ENCODE measurements around the gene MYL12A. TPM values are rescaled to one million over a fixed set of nuclear protein-coding genes. Genes with fewer than 3 reads are reported as not detected.
A peak's percentile ranks its signal among the peaks of the same experiment; 100 is the strongest.

The MYL12A gene
- total and polyA plus RNA-seq, 2 of the 4 experiments (the other 2 are of a cell fraction) = 549 to 580 TPM

DNA sequence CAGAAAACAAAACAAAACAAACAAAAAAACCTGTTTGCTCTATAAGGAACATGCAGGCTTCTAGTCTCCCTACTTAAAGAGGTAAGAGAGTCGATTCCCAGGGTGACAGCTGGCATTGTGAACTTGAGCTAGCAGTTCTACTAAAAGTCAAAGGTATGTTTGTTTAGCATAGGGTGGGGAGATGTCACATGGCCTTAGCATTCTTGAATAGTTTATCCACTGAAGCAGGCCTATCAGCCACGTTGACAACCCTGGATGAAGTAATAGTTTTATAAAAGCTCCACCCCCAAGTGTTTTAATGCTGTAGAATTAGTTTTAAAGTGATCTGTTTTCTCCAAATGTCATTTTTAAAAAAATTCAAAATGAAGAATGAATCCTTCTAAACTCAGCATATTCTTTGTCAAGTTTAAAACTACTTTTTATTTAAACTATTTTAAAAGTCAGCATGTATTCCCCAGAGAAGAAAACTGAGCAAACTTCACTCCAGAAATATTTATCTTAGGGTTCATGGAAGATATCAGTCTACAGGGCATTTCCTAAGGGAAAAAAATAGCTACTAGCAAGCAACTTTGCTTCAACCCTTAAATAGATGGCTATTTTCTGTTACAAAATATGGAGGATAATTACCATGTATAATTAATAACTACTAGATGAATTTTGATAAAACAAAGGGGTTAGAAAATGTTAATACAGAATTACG lies 29.5 kb upstream of the MYL12A start:
- dilution Hi-C loops (cut with HindIII; ENCODE audit: low sequenced_read_pairs, unreplicated experiment) = no loop called here
- ChIA-PET CTCF (interaction anchor here (1.3 kb wide), 1 partner anchor 9 kb away, joined by 4 read pairs; no protein-coding TSS in a partner anchor), POLR2A (ENCODE audit: unreplicated experiment) (no interaction called here)
- Histone ChIP-seq H3K4ac (ENCODE audit: low read depth, low read length) (no peak overlapping the region), H3K9ac (ENCODE audit: low read depth, low read length) (no peak overlapping the region), H3K79me1 (ENCODE audit: low read depth in 1 of 2, low read length in 2 of 2) (no peaks in the 10 kb centered on the region), H3K36me3 (ENCODE audit: control insufficient read depth, insufficient read depth, low read length) (no peaks in the 10 kb centered on the region), H3K56ac (ENCODE audit: extremely low read depth, insufficient read depth, low read length) (no peak overlapping the region), H3K27me3 (ENCODE audit: control insufficient read depth, insufficient read depth, low read length) (peaks cover 8% of the 10 kb centered on the region), H3K27ac (ENCODE audit: insufficient read depth, low read length) (no peak overlapping the region), H2AK5ac (ENCODE audit: low read depth, low read length) (no peak overlapping the region), H2BK20ac (ENCODE audit: low read depth, low read length) (no peak overlapping the region), H4K5ac (ENCODE audit: low read depth, low read length) (no peak overlapping the region), H2AFZ (replicated peaks; ENCODE audit: low read length, poor library complexity) (no peak overlapping the region), H3K9me1 (ENCODE audit: insufficient read depth, low read length) (no peaks in the 10 kb centered on the region), H3K4me2 (ENCODE audit: low read depth, low read length) (no peak overlapping the region), H4K91ac (ENCODE audit: insufficient read depth, low read depth, low read length) (no peak overlapping the region), H2BK15ac (ENCODE audit: low read depth, low read length) (no peak overlapping the region), H3K9me3 (ENCODE audit: control insufficient read depth, insufficient read depth, low read length) (no peaks in the 10 kb centered on the region), H3K23ac (ENCODE audit: low read depth, low read length) (no peak overlapping the region), H3K4me1 (ENCODE audit: control insufficient read depth, insufficient read depth, low read length) (no peaks in the 10 kb centered on the region), H2AK9ac (replicated peaks; ENCODE audit: low read depth, low read length, poor library complexity) (no peak overlapping the region), H3K4me3 (ENCODE audit: insufficient read depth, low read depth, low read length) (no peak overlapping the region), H3K14ac (replicated peaks; ENCODE audit: low read depth, low read length) (no peak overlapping the region), H4K20me1 (ENCODE audit: insufficient read depth, low read length) (no peaks in the 10 kb centered on the region), H2BK120ac (ENCODE audit: low read depth, low read length) (no peak overlapping the region), H2BK5ac (ENCODE audit: low read depth, low read length, poor library complexity, severe bottlenecking) (no peak overlapping the region), H3K18ac (ENCODE audit: low read depth, low read length) (no peak overlapping the region), H4K8ac (ENCODE audit: low read depth in 2 of 2, low read length in 2 of 2) (no peak overlapping the region)
- ATAC-seq (ENCODE audit: low read depth) (peak; percentile 49), DNase-seq (no peak)
- BruUV-seq (replicated peaks) = no TSS peak
- TF ChIP-seq MAFK (IDR thresholded peaks at IDR 0.05; ENCODE audit: low read depth, low read length) = no peak
- no peak for TF ChIP-seq SMC3 (IDR thresholded peaks at IDR 0.05; ENCODE audit: low read depth, low read length)
- TF ChIP-seq POLR2A (IDR thresholded peaks at IDR 0.05; ENCODE audit: low read depth, low read length) = no peak
- no peak for TF ChIP-seq CEBPB (IDR thresholded peaks at IDR 0.05; ENCODE audit: low read depth, low read length)
- no peak for TF ChIP-seq RCOR1 (IDR thresholded peaks at IDR 0.05; ENCODE audit: insufficient replicate concordance, low read length)
- no peak for TF ChIP-seq USF2 (IDR thresholded peaks at IDR 0.05; ENCODE audit: low read depth, low read length)
- no peak for TF ChIP-seq MXI1 (IDR thresholded peaks at IDR 0.05; ENCODE audit: borderline replicate concordance, low read depth, low read length)
- intact Hi-C loops (cut with micrococcal nuclease) = no loop called here
- in situ Hi-C loops (cut with MboI; ENCODE audit: low sequenced_read_pairs) = no loop called here
- WGBS, 2 experiments (ENCODE audit: extremely low coverage in 2 of 2, insufficient read length in 1 of 2) = no CpG with 5 or more reads among the region's 3 CpGs

Data from IMR-90 (cell line).